Muscle layer of duodenum (tissue), 2 donors: ENCODE measurements around the gene PGA5.

Experiments used
- H3K27ac ChIP-seq: one replicate; pipeline ENCODE4 v1.7.0; 2013; ENCODE audit warnings: mild to moderate bottlenecking, low read length
- H3K27me3 ChIP-seq: one replicate; pipeline ENCODE4 v1.7.0; 2013; ENCODE audit warnings: low read depth, mild to moderate bottlenecking, control low read depth, low read length
- H3K36me3 ChIP-seq, 2 donors: one replicate each; pipeline ENCODE4 v1.7.0; 2013; ENCODE audit warnings: low read length in 2 of 2, control low read depth in 1 of 2, mild to moderate bottlenecking in 1 of 2; ENCODE audit not compliant: insufficient read depth in 2 of 2, control insufficient read depth in 1 of 2
- H3K4me1 ChIP-seq, 2 donors: one replicate each; pipeline ENCODE4 v1.7.0; 2013; ENCODE audit warnings: low read length in 2 of 2, mild to moderate bottlenecking in 2 of 2, control low read depth in 1 of 2, moderate library complexity in 1 of 2; ENCODE audit not compliant: insufficient read depth in 2 of 2, control insufficient read depth in 1 of 2
- H3K4me3 ChIP-seq, 2 donors: one replicate each; pipeline ENCODE4 v1.7.0; 2013; ENCODE audit warnings: low read length in 2 of 2, low read depth in 1 of 2, mild to moderate bottlenecking in 1 of 2
- H3K9me3 ChIP-seq, 2 donors: one replicate each; pipeline ENCODE4 v1.7.0; 2013; ENCODE audit warnings: low read length in 2 of 2, control low read depth in 1 of 2, mild to moderate bottlenecking in 1 of 2; ENCODE audit not compliant: control insufficient read depth in 1 of 2
- donor health status: healthy.

PGA5 gene

DNA sequence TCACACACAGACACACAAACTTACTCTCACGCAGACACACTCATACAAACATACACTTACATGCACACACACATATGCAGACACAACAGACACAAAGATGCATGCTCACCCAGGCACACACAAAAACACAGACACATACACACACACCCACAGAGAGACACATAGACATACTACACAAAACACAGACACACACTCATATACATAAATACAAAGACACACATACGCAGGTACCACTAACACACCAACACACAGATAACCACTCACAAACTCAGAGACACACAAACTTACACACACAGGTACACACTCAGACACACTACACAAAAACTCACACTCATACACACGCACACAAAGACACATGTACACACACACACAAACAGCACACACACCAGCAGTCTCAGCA is 31.8 kb downstream of the PGA5 start:
- Histone ChIP-seq H3K9me3 (no peaks in the 10 kb centered on the region), H3K4me1 (no peaks in the 10 kb centered on the region), H3K27ac (no peak overlapping the region), H3K4me3 (no peak overlapping the region), H3K27me3 (no peaks in the 10 kb centered on the region), H3K36me3 (no peaks in the 10 kb centered on the region)

DNA sequence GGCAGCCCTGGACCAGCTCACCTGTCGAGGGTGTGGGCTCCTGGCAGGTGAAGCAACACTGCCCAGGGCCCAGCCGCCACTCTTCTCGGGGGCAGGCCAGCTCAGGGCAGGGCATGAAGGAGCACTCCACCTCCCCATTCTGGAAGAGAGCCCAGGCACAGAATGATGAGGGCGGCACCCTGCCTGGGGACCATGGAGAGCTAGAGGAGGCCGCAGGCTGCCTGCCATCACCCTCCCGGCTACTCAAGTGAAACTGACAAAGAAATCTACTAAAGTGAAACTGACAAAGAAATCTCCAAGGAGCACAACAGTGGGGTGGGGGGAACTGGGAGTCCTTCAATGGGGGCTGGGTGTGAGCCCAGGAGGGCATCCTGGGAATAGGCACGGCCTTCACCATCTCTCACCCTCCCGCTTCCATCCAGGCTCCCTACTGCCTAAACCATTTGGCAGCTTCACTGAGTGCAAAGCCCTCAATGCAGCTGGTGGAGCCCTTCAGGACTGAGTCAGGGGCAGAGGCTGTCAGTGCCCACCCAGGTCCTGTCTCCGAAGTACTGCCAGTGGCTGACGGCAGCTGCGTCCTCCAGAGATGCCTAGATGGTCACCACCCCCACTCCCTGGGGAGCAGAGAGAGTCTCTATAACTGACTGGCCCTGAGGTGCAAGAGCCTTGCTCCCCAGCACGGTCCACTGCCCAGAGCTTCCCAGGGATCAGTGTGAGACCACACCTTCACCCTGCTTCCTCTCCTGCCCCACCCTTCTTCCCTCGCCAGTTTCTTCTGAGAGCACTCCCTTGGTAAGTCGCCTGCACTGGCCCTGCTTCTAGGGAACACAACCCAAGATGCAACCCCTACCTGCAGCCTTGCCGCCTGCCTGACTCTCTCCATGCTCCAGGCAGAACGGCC is 32.5 kb downstream of the PGA5 start:
- H3K27me3 ChIP-seq = no peaks in the 10 kb centered on the region
- no peaks in the 10 kb centered on the region for H3K36me3 ChIP-seq
- no peak overlapping the region for H3K27ac ChIP-seq
- H3K4me3 ChIP-seq = no peak overlapping the region
- no peaks in the 10 kb centered on the region for H3K9me3 ChIP-seq
- H3K4me1 ChIP-seq = no peaks in the 10 kb centered on the region

DNA sequence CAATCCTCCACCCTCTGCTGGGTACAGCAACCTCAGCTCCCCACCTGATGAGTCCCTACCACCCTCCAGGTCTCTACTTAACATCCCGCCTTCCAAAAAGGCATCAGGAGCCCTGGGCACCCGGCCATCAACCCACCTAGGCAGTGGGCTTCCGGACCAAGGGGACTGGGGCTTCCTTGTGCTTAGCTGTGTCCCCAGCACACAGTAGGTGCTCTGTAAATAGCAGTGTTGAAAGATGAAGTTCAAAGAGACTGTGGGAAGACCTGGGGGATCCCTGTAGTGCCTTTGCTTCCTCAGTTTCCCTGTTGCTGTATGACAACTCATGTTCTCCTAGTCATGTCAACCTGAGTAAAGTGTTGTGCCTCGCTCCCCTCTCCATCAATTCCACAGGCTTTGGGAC is 33.1 kb downstream of the PGA5 start:
- H3K36me3 ChIP-seq = no peaks in the 10 kb centered on the region

DNA sequence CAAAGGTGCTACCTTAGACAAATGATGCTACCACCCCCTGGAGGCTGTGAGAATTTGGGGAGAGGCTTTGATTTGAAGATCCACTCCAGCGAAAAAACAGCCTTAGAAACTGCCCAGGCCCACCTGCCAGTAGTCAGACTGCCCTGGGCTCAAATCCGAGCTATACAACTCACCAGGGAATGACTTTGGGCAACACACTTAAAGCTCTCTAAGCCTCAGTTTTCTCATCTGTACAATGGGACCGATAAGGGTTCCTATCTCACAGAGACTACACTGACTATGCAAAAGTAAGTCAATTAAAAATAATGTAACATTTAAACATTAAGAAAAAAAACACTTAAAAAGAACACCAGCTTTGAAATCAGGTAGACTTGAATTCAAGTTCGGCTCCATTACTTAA is 34.2 kb downstream of the PGA5 start:
- Histone ChIP-seq H3K27ac (no peak overlapping the region), H3K4me3 (no peak overlapping the region), H3K9me3 (no peaks in the 10 kb centered on the region), H3K4me1 (no peaks in the 10 kb centered on the region), H3K27me3 (no peaks in the 10 kb centered on the region), H3K36me3 (no peaks in the 10 kb centered on the region)

More for the DNA sequence above, 33.1 kb downstream of the PGA5 start:
- no peak overlapping the region for H3K4me3 ChIP-seq
- no peaks in the 10 kb centered on the region for H3K27me3 ChIP-seq
- H3K27ac ChIP-seq = no peak overlapping the region
- H3K9me3 ChIP-seq = no peaks in the 10 kb centered on the region
- H3K4me1 ChIP-seq = no peaks in the 10 kb centered on the region

DNA sequence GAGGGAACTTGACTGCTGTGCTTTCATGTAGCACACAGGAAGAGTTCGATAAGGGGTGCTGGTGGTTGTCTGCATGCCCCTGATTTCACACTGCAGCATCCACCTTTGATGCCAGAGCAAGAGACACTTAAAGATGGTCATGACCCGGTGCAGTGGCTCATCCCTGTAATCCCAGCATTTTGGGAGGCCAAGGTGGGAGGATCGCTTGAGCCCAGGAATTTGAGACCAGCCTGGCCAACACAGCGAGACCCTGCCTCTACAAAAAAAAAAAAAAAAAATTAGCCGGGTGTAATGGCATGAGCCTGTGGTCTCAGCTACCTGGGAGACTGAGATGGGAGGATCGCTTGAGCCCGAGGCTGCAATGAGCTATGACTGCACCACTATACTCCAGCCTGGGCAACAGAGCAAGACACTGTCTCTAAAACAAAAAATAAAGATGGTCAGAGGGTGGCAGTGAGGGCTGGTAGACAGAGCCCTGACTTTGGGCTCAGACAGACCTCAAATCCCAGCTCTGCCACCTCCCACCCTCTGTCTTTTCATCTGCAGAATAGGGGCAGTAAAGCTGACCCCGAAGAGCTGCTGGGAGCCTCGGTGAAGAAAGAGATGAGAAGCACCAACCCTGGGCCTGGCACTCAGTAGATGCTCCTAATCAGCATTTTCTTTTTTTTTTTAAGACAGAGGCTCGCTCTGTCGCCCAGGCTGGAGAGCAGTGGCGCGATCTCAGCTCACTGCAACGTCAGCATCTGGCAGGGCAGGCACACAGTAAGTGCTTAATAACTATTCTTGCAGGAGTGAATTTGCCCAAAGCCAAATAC is 36.4 kb downstream of the PGA5 start:
- Histone ChIP-seq H3K36me3 (no peaks in the 10 kb centered on the region), H3K27ac (no peak overlapping the region), H3K27me3 (no peaks in the 10 kb centered on the region), H3K4me1 (peaks cover 0 to 6% of the 10 kb centered on the region in 2 donors), H3K4me3 (no peak overlapping the region), H3K9me3 (no peaks in the 10 kb centered on the region)

DNA sequence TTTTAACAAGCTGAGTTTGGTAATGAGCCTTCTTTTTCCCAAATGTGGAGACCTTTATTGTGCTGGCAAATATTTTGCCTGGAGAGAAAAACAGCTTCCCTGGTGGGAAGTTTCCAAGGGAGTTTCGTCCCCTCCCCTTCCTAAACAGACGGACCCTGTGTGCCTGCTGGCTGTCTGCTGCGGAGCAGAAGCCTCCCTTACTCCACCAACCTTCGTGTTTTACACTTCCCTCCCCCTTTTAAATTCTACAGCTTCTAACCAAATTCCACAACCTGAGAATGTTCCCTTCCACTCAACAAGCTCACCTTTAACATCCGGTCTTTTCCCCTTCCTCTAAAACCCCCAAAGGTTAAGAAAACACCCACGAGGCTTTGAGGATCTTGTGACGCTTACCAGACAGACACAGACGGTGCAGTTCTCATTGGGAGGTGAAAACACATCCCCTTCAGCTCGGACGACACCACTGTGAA is 37.1 kb downstream of the PGA5 start:
- Histone ChIP-seq H3K9me3 (no peaks in the 10 kb centered on the region), H3K27ac (no peak overlapping the region), H3K36me3 (no peaks in the 10 kb centered on the region), H3K4me3 (no peak overlapping the region), H3K4me1 (peaks cover 0 to 6% of the 10 kb centered on the region in 2 donors), H3K27me3 (no peaks in the 10 kb centered on the region)

DNA sequence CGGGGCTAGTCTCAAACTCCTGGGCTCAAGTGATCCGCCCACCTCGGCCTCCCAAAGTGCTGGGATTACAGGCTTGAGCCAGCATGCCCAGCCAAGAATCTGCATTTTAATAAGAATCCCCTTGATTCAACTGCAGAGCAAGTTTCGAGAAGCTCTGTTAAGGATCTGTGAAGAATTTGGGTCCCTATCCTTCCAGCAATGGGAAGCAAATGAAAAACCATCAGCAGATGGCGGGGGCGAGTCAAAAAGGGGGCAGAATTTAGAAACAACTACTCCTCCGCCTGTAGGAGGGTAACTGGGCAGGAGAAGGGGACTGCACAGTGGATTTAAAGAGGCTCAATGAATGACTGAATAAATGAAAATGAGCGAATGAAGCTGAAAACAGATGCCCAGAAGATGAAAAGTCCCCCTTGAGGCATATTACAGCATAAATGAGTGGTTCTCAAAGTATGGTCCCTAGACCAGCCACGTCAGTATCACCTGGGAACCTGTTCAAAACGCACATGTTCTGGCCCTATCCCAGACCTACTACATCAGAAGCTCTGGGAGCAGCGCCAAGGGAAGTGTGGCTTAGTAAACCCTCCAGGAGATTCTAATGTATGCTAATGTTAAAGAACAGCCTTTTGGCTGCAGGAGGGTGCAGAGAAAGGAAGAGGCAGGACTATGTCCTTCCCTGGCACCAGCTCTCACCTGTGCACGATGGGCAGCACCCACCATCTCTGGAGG is 39.1 kb downstream of the PGA5 start:
- no peak overlapping the region for H3K4me3 ChIP-seq
- no peak overlapping the region for H3K27ac ChIP-seq
- no peaks in the 10 kb centered on the region for H3K36me3 ChIP-seq
- H3K9me3 ChIP-seq = no peaks in the 10 kb centered on the region
- no peaks in the 10 kb centered on the region for H3K27me3 ChIP-seq
- peaks cover 0 to 6% of the 10 kb centered on the region in 2 donors for H3K4me1 ChIP-seq

DNA sequence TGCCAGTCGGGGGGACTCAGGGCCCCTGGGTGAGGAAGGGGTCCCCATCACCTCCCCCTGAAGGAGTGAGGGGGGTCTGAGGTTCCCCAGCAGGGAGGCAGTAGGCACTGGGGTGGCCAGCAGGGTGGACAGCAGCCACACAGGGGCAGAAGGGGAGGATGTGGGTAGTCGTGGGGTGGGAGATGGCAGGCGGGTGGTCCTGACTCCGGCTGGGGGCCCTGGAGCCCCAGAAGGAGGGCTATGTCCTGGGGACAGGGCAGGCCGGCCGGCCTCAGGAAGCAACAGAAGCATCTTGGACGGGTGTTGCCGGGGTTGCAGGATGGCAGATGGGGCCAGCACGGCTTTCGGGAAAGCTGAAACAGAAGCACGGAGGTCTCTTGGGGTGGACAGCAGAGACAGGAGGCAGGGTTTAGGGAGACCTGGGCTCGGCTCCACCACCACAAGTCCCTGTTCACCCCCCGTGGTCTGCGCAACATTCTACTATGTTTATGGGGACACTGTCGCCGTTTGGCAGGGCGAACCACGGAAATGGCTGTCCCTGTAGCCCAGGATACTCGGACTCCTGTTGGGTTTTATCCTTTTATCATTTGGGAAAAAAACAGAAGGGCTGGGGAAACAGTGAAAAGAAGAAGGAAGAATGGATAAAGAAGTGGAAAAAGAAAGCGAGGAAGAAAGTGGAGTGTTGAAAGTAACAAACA is 40.1 kb downstream of the PGA5 start:
- Histone ChIP-seq H3K9me3 (no peaks in the 10 kb centered on the region), H3K36me3 (no peaks in the 10 kb centered on the region), H3K27ac (no peak overlapping the region), H3K4me1 (peaks cover 0 to 6% of the 10 kb centered on the region in 2 donors), H3K27me3 (no peaks in the 10 kb centered on the region), H3K4me3 (no peak overlapping the region)

DNA sequence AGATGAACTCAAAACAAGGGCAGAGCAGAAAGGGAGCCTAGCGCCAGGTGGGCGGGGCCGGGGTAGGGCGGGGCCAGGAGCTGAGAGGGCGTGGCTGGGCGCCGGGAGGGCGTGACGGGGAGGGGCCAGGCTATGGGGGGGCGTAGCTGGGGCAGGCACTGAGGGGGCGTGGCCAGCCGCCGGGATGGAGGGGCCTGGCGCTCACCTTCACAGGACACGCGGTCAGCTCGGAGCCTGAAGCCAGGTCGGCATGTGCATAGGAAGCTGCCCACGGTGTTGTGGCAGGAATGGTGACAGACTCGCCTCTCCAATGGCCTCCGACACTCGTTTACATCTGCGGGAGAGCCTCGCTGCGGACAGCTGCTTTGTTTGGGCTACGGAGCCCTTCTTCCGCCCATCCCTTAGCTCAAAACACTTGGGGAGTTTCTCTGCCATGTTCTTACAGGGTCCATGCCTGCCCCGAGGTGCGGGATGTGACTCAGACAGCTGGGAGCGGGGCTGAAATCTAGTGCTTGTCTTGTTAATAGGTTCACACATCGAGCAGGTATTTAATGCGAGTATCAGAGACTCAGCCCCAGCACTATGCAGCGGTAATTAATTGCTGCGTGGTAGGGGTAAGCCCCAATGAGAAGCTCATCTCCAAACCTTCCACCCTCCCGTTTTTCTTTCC is 40.7 kb downstream of the PGA5 start:
- no peaks in the 10 kb centered on the region for H3K27me3 ChIP-seq
- H3K36me3 ChIP-seq = no peaks in the 10 kb centered on the region
- H3K27ac ChIP-seq = no peak overlapping the region
- H3K9me3 ChIP-seq = no peaks in the 10 kb centered on the region
- peaks cover 0 to 6% of the 10 kb centered on the region in 2 donors for H3K4me1 ChIP-seq
- no peak overlapping the region for H3K4me3 ChIP-seq

DNA sequence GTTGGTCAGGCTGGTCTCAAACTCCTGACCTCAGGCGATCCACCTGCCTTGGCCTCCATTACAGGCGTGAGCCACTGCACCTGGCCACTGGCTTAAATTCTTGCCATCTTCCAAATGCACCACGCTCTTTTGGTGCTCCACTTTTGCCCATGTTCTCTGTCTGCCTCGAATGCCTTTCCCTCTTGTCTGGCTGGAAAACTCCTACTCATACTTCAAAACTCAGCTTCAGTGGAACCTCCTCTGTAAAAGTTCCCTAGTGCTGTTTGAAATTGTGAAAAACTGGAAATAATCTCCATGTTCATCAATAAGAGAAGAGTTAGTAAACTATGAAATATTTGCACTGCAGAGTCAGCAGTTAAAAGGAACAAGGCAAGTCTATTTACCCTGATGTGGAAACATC is 42.6 kb downstream of the PGA5 start:
- H3K9me3 ChIP-seq = no peaks in the 10 kb centered on the region
- H3K36me3 ChIP-seq = peaks cover 0 to 3% of the 10 kb centered on the region in 2 donors
- peaks cover 0 to 6% of the 10 kb centered on the region in 2 donors for H3K4me1 ChIP-seq
- no peak overlapping the region for H3K27ac ChIP-seq
- no peak overlapping the region for H3K4me3 ChIP-seq
- no peaks in the 10 kb centered on the region for H3K27me3 ChIP-seq
